ENCODE measurements around the gene MAMDC4. TPM values are rescaled to one million over a fixed set of nuclear protein-coding genes. Genes with fewer than 3 reads are reported as not detected.

The MAMDC4 gene
- total RNA-seq, 1 experiment from 2014 or later: 17.3 TPM

DNA sequence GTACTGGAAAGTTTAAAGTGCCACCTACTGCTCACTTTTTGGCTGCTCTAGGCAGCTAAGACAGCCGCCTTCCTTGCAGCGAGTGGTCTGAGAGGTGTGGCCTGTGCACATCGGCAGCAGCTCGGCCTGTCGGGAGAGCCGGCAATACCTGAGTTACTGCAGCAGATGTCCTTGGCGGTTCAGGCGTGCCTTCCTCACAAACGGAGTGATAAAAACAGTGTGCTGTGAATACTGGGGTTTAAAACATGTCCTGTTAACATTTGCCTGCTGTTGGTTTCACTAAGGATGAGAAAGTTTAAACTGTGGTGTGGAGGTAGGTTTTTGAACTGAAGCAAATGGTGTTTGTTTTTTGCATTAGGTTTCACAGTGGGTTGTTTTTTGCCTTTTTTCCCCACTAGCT, 47.0 kb downstream of the MAMDC4 start:
- no peak overlapping the region for H3K4me2 ChIP-seq (ENCODE audit: low read length)
- H3K9me3 ChIP-seq (ENCODE audit: control insufficient read depth in 1 of 2, insufficient read depth in 1 of 2, low read depth in 1 of 2, low read length in 2 of 2): no peaks in the 10 kb centered on the region
- H2AFZ ChIP-seq (ENCODE audit: low read depth, low read length, poor library complexity, severe bottlenecking): no peak overlapping the region
- ChIA-PET RAD21 (ENCODE audit: low non-redundant PET in 1 of 2, low total read pairs in 2 of 2, uncharacterized antibody in 2 of 2, unreplicated experiment in 2 of 2) (no interaction called here), CTCF (no interaction called here), POLR2A (no interaction called here)
- no TSS peak for BruUV-seq (replicated peaks)
- TF ChIP-seq CEBPB (IDR thresholded peaks at IDR 0.05; ENCODE audit: low read depth) (no peak), SRF (IDR thresholded peaks at IDR 0.05; ENCODE audit: low read depth) (no peak), JUND (IDR thresholded peaks at IDR 0.05) (no peak)
- H4K20me1 ChIP-seq (ENCODE audit: insufficient read depth): no peaks in the 10 kb centered on the region
- H3K4me3 ChIP-seq (replicated peaks in 1 of 2; ENCODE audit: low read depth in 1 of 2, low read length in 2 of 2): no peak overlapping the region
- H3K4me1 ChIP-seq (ENCODE audit: control insufficient read depth in 1 of 2, insufficient read depth in 2 of 2, low read length in 2 of 2): peaks cover 9 to 23% of the 10 kb centered on the region in 2 experiments
- H3K36me3 ChIP-seq (ENCODE audit: control insufficient read depth in 1 of 2, insufficient read depth in 2 of 2, low read length in 2 of 2): peaks cover 17 to 39% of the 10 kb centered on the region in 2 experiments; a peak in 3 of 4 replicates
- H3K27ac ChIP-seq (ENCODE audit: low read depth, low read length): no peak overlapping the region
- intact Hi-C loops (cut with micrococcal nuclease): no loop called here
- H3K79me2 ChIP-seq (ENCODE audit: insufficient read depth, low read length): peaks cover 62% of the 10 kb centered on the region
- H3K9me2 ChIP-seq (ENCODE audit: insufficient read depth): no peaks in the 10 kb centered on the region
- no peak for DNase-seq (ENCODE audit: low read depth, low spot score)
- H3K27me3 ChIP-seq (ENCODE audit: insufficient read depth, low read length): no peaks in the 10 kb centered on the region
- no peak for ATAC-seq
- H3K9ac ChIP-seq (ENCODE audit: low read length): no peak overlapping the region

DNA sequence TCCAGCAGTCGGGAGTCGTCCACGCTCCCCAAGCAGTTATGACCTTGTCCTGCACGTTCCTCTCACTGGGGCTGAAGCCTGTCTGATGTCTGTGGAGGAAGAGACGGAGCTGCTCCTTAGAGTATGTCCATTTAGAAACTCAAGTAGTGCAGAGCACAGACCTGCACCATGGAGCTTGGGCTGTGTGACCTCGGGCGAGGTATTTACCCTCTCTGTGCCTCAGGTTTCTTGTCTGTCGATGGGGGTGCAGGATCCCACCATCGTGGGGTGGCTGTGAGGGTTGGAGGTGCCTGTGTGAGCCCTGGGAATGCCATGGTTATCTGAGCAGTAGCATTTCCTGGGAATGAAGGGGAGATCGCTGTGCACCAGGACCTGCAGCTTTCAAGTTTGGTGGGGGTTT, 48.4 kb downstream of the MAMDC4 start:
- TF ChIP-seq, protein P1, sequence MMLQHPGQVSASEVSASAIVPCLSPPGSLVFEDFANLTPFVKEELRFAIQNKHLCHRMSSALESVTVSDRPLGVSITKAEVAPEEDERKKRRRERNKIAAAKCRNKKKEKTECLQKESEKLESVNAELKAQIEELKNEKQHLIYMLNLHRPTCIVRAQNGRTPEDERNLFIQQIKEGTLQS (IDR thresholded peaks at IDR 0.05): no peak
- TF ChIP-seq EGR1 (IDR thresholded peaks at IDR 0.05; ENCODE audit: low read depth) (no peak), RAD21 (IDR thresholded peaks at IDR 0.05; ENCODE audit: low read depth) (no peak), JUND (IDR thresholded peaks at IDR 0.05) (no peak), CEBPB (IDR thresholded peaks at IDR 0.05; ENCODE audit: low read depth) (no peak), ZNF274 (IDR thresholded peaks at IDR 0.05; ENCODE audit: low read depth, low read length) (no peak), ELF1 (IDR thresholded peaks at IDR 0.05; ENCODE audit: borderline replicate concordance, low read depth) (no peak)
- H3K27ac ChIP-seq (ENCODE audit: low read depth, low read length): peak overlapping the region; percentile 42; the same call in 1 of the 2 replicates
- H3K4me1 ChIP-seq (ENCODE audit: control insufficient read depth in 1 of 2, insufficient read depth in 2 of 2, low read length in 2 of 2): peaks cover 9 to 23% of the 10 kb centered on the region in 2 experiments
- no peaks in the 10 kb centered on the region for H4K20me1 ChIP-seq (ENCODE audit: insufficient read depth)
- intact Hi-C loops (cut with micrococcal nuclease): no loop called here
- DNase-seq (ENCODE audit: low read depth, low spot score) (no peak), ATAC-seq (no peak)
- H3K27me3 ChIP-seq (ENCODE audit: insufficient read depth, low read length): no peaks in the 10 kb centered on the region
- H3K79me2 ChIP-seq (ENCODE audit: insufficient read depth, low read length): peaks cover 58% of the 10 kb centered on the region
- H3K9me3 ChIP-seq (ENCODE audit: control insufficient read depth in 1 of 2, insufficient read depth in 1 of 2, low read depth in 1 of 2, low read length in 2 of 2): no peaks in the 10 kb centered on the region
- H3K9me2 ChIP-seq (ENCODE audit: insufficient read depth): no peaks in the 10 kb centered on the region
- H3K4me3 ChIP-seq (replicated peaks in 1 of 2; ENCODE audit: low read depth in 1 of 2, low read length in 2 of 2): no peak overlapping the region
- H3K4me2 ChIP-seq (ENCODE audit: low read length): peak overlapping the region; percentile 61; the same call in 1 of the 2 replicates
- no peak overlapping the region for H2AFZ ChIP-seq (ENCODE audit: low read depth, low read length, poor library complexity, severe bottlenecking)
- no TSS peak for BruUV-seq (replicated peaks)
- ChIA-PET RAD21 (ENCODE audit: low non-redundant PET in 1 of 2, low total read pairs in 2 of 2, uncharacterized antibody in 2 of 2, unreplicated experiment in 2 of 2) (no interaction called here), CTCF (no interaction called here), POLR2A (no interaction called here)
- H3K9ac ChIP-seq (ENCODE audit: low read length): peak overlapping the region; percentile 43
- peaks cover 17 to 38% of the 10 kb centered on the region in 2 experiments; a peak in 3 of 4 replicates for H3K36me3 ChIP-seq (ENCODE audit: control insufficient read depth in 1 of 2, insufficient read depth in 2 of 2, low read length in 2 of 2)
